Measurements from ENCODE around the gene TECR. TPM values are rescaled to one million over a fixed set of nuclear protein-coding genes. Genes with fewer than 3 reads are reported as not detected.

Gene TECR
- polyA plus RNA-seq, 3 donors, result 59.8 to 79.6 (median 76.7) TPM

- Histone ChIP-seq H3K36me3 (replicated peaks in 1 of 2; ENCODE audit: control insufficient read depth in 1 of 2, insufficient read depth in 2 of 2, low read length in 2 of 2) (peaks cover 28 to 32% of the 10 kb centered on the region in 2 donors), H3K4me1 (ENCODE audit: control insufficient read depth in 1 of 2, insufficient read depth in 2 of 2, low read length in 2 of 2) (peaks cover 27 to 34% of the 10 kb centered on the region in 2 donors), H2AFZ (ENCODE audit: insufficient read depth, low read depth, low read length, poor library complexity, severe bottlenecking) (peak within 1 kb of the TSS; percentile 80), H3K27ac (ENCODE audit: low read depth in 1 of 2, low read length in 2 of 2) (peak within 1 kb of the TSS; percentile 93 to 94), H3K4me2 (replicated peaks; ENCODE audit: extremely low read depth, low read length, poor library complexity, severe bottlenecking) (peak within 1 kb of the TSS; percentile 100), H3K9ac (ENCODE audit: insufficient read depth, low read length, poor library complexity, severe bottlenecking) (peak within 1 kb of the TSS; percentile 93), H3K9me3 (replicated peaks in 1 of 2; ENCODE audit: control insufficient read depth in 1 of 2, insufficient read depth in 1 of 2, low read length in 2 of 2) (no peaks in the 10 kb centered on the region), H4K20me1 (ENCODE audit: insufficient read depth, low read length) (peaks cover 47% of the 10 kb centered on the region), H3K4me3 (replicated peaks in 1 of 3; ENCODE audit: low read depth in 2 of 3, low read length in 3 of 3) (peak within 1 kb of the TSS; percentile 70 to 94 (median 88)), H3K27me3 (ENCODE audit: control insufficient read depth in 2 of 2, insufficient read depth in 2 of 2, low read length in 2 of 2) (no peaks in the 10 kb centered on the region), H3K79me2 (ENCODE audit: insufficient read depth, low read length) (peaks cover 37% of the 10 kb centered on the region)
- intact Hi-C loops (cut with micrococcal nuclease), result loop anchor here in 1 of 2 donors (1.0 kb wide), 1 partner anchor 8 kb away; no protein-coding TSS in a partner anchor
- Mint-ChIP-seq H3K4me1 (peaks cover 41% of the 10 kb centered on the region), H3K27ac (peak within 1 kb of the TSS; percentile 93 to 98 (median 97)), H3K27me3 (ENCODE audit: low read depth in 3 of 3) (peaks cover 0 to 4% (median 1%) of the 10 kb centered on the region in 3 donors), H3K9me3 (no peaks in the 10 kb centered on the region), H3K4me3 (peak within 1 kb of the TSS; percentile 89 to 93), H3K36me3 (peaks cover 34 to 35% of the 10 kb centered on the region in 2 donors)
- DNase-seq, result peak; percentile 64 to 71 (median 65)
- TF ChIP-seq, protein P1, sequence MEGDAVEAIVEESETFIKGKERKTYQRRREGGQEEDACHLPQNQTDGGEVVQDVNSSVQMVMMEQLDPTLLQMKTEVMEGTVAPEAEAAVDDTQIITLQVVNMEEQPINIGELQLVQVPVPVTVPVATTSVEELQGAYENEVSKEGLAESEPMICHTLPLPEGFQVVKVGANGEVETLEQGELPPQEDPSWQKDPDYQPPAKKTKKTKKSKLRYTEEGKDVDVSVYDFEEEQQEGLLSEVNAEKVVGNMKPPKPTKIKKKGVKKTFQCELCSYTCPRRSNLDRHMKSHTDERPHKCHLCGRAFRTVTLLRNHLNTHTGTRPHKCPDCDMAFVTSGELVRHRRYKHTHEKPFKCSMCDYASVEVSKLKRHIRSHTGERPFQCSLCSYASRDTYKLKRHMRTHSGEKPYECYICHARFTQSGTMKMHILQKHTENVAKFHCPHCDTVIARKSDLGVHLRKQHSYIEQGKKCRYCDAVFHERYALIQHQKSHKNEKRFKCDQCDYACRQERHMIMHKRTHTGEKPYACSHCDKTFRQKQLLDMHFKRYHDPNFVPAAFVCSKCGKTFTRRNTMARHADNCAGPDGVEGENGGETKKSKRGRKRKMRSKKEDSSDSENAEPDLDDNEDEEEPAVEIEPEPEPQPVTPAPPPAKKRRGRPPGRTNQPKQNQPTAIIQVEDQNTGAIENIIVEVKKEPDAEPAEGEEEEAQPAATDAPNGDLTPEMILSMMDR (IDR thresholded peaks at IDR 0.05), result no peak
- under 1% methylated on average over 58 of the region's 82 CpGs for WGBS (ENCODE audit: insufficient coverage)
Observed at GRCh38 chr19:14517840-14518505, 11.4 kb upstream of the TECR start, which contains the start of gene DNAJB1. Gene DNAJB1 (minus strand): TSS chr19:14518397. CDS start chr19:14518349, 48 bp downstream.

DNA sequence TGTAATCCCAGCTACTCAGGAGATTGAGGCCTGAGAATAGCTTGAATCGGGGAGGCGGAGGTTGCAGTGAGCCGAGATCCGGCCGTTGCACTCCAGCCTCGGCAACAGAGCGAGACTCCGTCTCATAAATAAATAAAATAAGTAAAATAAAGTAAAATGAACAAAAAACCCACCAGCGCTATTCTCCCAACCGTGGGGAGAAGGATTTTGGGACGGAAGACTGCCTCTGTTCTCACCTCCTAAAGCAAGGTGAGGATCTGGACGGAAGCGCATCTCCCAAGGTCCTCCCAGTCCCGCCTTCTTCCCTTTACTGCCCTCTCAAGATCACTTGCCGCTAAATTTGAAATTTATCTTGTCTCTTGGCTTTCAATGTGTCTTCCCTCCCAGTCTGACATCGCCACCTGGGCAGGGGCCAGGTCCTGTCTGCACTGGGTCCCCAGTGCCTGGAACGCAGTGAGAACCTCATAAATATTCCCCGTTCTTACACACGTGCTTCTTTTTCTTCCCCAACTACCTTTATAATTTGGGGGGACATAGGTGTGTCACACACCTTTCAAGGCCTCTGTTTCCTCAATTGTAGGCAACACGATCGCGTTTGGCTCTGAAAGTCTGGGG is 10.0 kb upstream of the TECR start:
- intact Hi-C loops (cut with micrococcal nuclease), result no loop called here
- Histone ChIP-seq H2AFZ (ENCODE audit: insufficient read depth, low read depth, low read length, poor library complexity, severe bottlenecking) (no peak overlapping the region), H3K9ac (ENCODE audit: insufficient read depth, low read length, poor library complexity, severe bottlenecking) (peak overlapping the region; percentile 43), H3K27me3 (ENCODE audit: control insufficient read depth in 2 of 2, insufficient read depth in 2 of 2, low read length in 2 of 2) (no peaks in the 10 kb centered on the region), H4K20me1 (ENCODE audit: insufficient read depth, low read length) (peaks cover 37% of the 10 kb centered on the region), H3K4me3 (replicated peaks in 1 of 3; ENCODE audit: low read depth in 2 of 3, low read length in 3 of 3) (peak overlapping the region in 1 of 3 experiments; percentile 88), H3K4me1 (ENCODE audit: control insufficient read depth in 1 of 2, insufficient read depth in 2 of 2, low read length in 2 of 2) (peaks cover 27 to 34% of the 10 kb centered on the region in 2 donors), H3K27ac (ENCODE audit: low read depth in 1 of 2, low read length in 2 of 2) (peak overlapping the region; percentile 61 to 82), H3K4me2 (replicated peaks; ENCODE audit: extremely low read depth, low read length, poor library complexity, severe bottlenecking) (peak overlapping the region; percentile 100), H3K79me2 (ENCODE audit: insufficient read depth, low read length) (peaks cover 37% of the 10 kb centered on the region), H3K36me3 (replicated peaks in 1 of 2; ENCODE audit: control insufficient read depth in 1 of 2, insufficient read depth in 2 of 2, low read length in 2 of 2) (peaks cover 23% of the 10 kb centered on the region in 2 donors), H3K9me3 (replicated peaks in 1 of 2; ENCODE audit: control insufficient read depth in 1 of 2, insufficient read depth in 1 of 2, low read length in 2 of 2) (no peaks in the 10 kb centered on the region)
- Mint-ChIP-seq H3K27ac (peak overlapping the region; percentile 91 to 97 (median 93)), H3K27me3 (ENCODE audit: low read depth in 3 of 3) (peaks cover 0 to 4% (median 1%) of the 10 kb centered on the region in 3 donors), H3K4me1 (peaks cover 42% of the 10 kb centered on the region), H3K4me3 (peak overlapping the region in 1 of 2 donors; percentile 47), H3K36me3 (peaks cover 25 to 29% of the 10 kb centered on the region in 2 donors), H3K9me3 (no peaks in the 10 kb centered on the region)
- WGBS (ENCODE audit: insufficient coverage), result 99% methylated on average over 7 of the region's 22 CpGs
- DNase-seq, result no peak
- TF ChIP-seq, protein P1 (IDR thresholded peaks at IDR 0.05), result no peak

All from CD14-positive monocyte (primary cell).